Neural crest cell (in vitro differentiated cells): ENCODE results near the gene CIDEA. TPM values are rescaled to one million over a fixed set of nuclear protein-coding genes. Genes with fewer than 3 reads are reported as not detected.

Experiments
- DNase-seq: peaks from one replicate; pipeline ENCODE4 v3.0.0; 2021; ENCODE audit warnings: low read depth, mixed read lengths, low spot score
- H3K27ac Mint-ChIP-seq: one replicate; pipeline ENCODE4 v1.8.0; 2021; ENCODE audit warnings: mild to moderate bottlenecking, mixed read lengths; ENCODE audit not compliant: unreplicated experiment
- H3K27me3 Mint-ChIP-seq: 2 replicates; pipeline ENCODE4 v1.8.0; 2021; ENCODE audit warnings: low read depth, mild to moderate bottlenecking, mixed read lengths
- H3K36me3 Mint-ChIP-seq: 2 replicates; pipeline ENCODE4 v1.8.0; 2021; ENCODE audit warnings: low read depth, mild to moderate bottlenecking, mixed read lengths
- H3K4me1 Mint-ChIP-seq: 2 replicates; pipeline ENCODE4 v1.8.0; 2021; ENCODE audit warnings: mixed read lengths
- H3K4me3 Mint-ChIP-seq: one replicate; pipeline ENCODE4 v1.8.0; 2021; ENCODE audit warnings: mild to moderate bottlenecking, mixed read lengths
- H3K9me3 Mint-ChIP-seq: 2 replicates; pipeline ENCODE4 v1.8.0; 2021; ENCODE audit warnings: mixed read lengths
- CTCF ChIP-seq: fragments of 200-600 bp; sonication (generic); conservative IDR thresholded peaks from 2 replicates; pipeline ENCODE4 v1.5.0; 2021; ENCODE audit warnings: antibody characterized with exemption, mild to moderate bottlenecking
- total RNA-seq: library from RNA; stranded (reverse); gene quantifications from 2 replicates; pipeline ENCODE4 v1.2.1, GENCODE V29; 2021

CIDEA gene
- total RNA-seq, 1 donor from 2014 or later, result not detected

- Mint-ChIP-seq H3K36me3 (no peaks in the 10 kb centered on the region), H3K27ac (no peak overlapping the region)
These were observed 22.9 kb upstream of the CIDEA start for GRCh38 chr18:12231040-12231882.

GRCh38 chr18:12231986-12232385 is 22.2 kb upstream of the CIDEA start:
- Mint-ChIP-seq H3K9me3 (no peaks in the 10 kb centered on the region), H3K4me1 (no peaks in the 10 kb centered on the region), H3K27me3 (peaks cover 2% of the 10 kb centered on the region), H3K36me3 (no peaks in the 10 kb centered on the region), H3K27ac (no peak overlapping the region), H3K4me3 (no peak overlapping the region)
- TF ChIP-seq CTCF, result no peak
- no peak for DNase-seq

More at GRCh38 chr18:12231040-12231882, 22.9 kb upstream of the CIDEA start:
- H3K9me3 Mint-ChIP-seq, result no peaks in the 10 kb centered on the region
- H3K4me3 Mint-ChIP-seq, result no peak overlapping the region
- H3K27me3 Mint-ChIP-seq, result peaks cover 2% of the 10 kb centered on the region
- TF ChIP-seq CTCF, result no peak
- H3K4me1 Mint-ChIP-seq, result no peaks in the 10 kb centered on the region
- DNase-seq, result no peak

GRCh38 chr18:12233378-12233777 is 20.8 kb upstream of the CIDEA start:
- Mint-ChIP-seq H3K27ac (no peak overlapping the region), H3K9me3 (no peaks in the 10 kb centered on the region)
- no peak for TF ChIP-seq CTCF

GRCh38 chr18:12234451-12235190 is 19.5 kb upstream of the CIDEA start:
- Mint-ChIP-seq H3K4me3 (no peak overlapping the region), H3K27me3 (peaks cover 14% of the 10 kb centered on the region), H3K27ac (no peak overlapping the region), H3K4me1 (no peaks in the 10 kb centered on the region), H3K36me3 (no peaks in the 10 kb centered on the region), H3K9me3 (no peaks in the 10 kb centered on the region)
- TF ChIP-seq CTCF, result no peak
- no peak for DNase-seq

More at GRCh38 chr18:12233378-12233777, 20.8 kb upstream of the CIDEA start:
- DNase-seq, result no peak
- H3K36me3 Mint-ChIP-seq, result no peaks in the 10 kb centered on the region
- H3K4me3 Mint-ChIP-seq, result no peak overlapping the region
- peaks cover 9% of the 10 kb centered on the region for H3K27me3 Mint-ChIP-seq
- no peaks in the 10 kb centered on the region for H3K4me1 Mint-ChIP-seq

- TF ChIP-seq CTCF, result no peak
- Mint-ChIP-seq H3K27me3 (peaks cover 26% of the 10 kb centered on the region), H3K4me1 (no peaks in the 10 kb centered on the region), H3K4me3 (no peak overlapping the region), H3K27ac (no peak overlapping the region), H3K9me3 (no peaks in the 10 kb centered on the region), H3K36me3 (no peaks in the 10 kb centered on the region)
- DNase-seq, result no peak
These were observed 18.0 kb upstream of the CIDEA start for GRCh38 chr18:12236141-12236540.
